ENCODE results near the gene BCL2L13. TPM values are rescaled to one million over a fixed set of nuclear protein-coding genes. Genes with fewer than 3 reads are reported as not detected.

The BCL2L13 gene
- total and polyA plus RNA-seq, 10 donors = 13.4 to 53.5 (median 35.9) TPM

- H3K4me1 ChIP-seq = peaks cover 0 to 16% (median 4%) of the 10 kb centered on the region in 6 donors
- TF ChIP-seq POLR2A (IDR thresholded peaks at IDR 0.05) (no peak), CTCF (IDR thresholded peaks at IDR 0.05 in 8 of 11, conservative IDR thresholded peaks at IDR 0.05 in 3 of 11) (no peak), POLR2AphosphoS5 (IDR thresholded peaks at IDR 0.05) (peak in 2 of 3 donors; percentile 15 to 37)
- no peak overlapping the region for H3K4me3 ChIP-seq
- H3K36me3 ChIP-seq = peaks cover 0 to 92% (median 36%) of the 10 kb centered on the region in 6 donors
- 77 to 87% (median 84%) methylated on average over 20 to 25 of the region's 25 CpGs for WGBS, 5 donors
- H3K27ac ChIP-seq = no peak overlapping the region
- DNase-seq = peak; percentile 68
- H3K27me3 ChIP-seq (replicated peaks in 1 of 7) = no peaks in the 10 kb centered on the region
- H3K9me3 ChIP-seq = no peaks in the 10 kb centered on the region
- intact Hi-C loops (cut with DNase I; ENCODE audit: low total_unique reads) = loop anchor here (10.0 kb wide), 2 partner anchors 51 to 331 kb away; partner anchors contain the start of gene PEX26
These were observed 105.3 kb downstream of the BCL2L13 start for GRCh38 chr22:17743661-17744411.

- TF ChIP-seq POLR2AphosphoS5 (IDR thresholded peaks at IDR 0.05) (no peak), POLR2A (IDR thresholded peaks at IDR 0.05) (no peak), CTCF (IDR thresholded peaks at IDR 0.05 in 8 of 11, conservative IDR thresholded peaks at IDR 0.05 in 3 of 11) (no peak)
These were observed 105.9 kb downstream of the BCL2L13 start for GRCh38 chr22:17744430-17744829.

GRCh38 chr22:17746916-17747315 is 108.4 kb downstream of the BCL2L13 start:
- no peaks in the 10 kb centered on the region for H3K9me3 ChIP-seq
- peaks cover 0 to 16% (median 4%) of the 10 kb centered on the region in 6 donors for H3K4me1 ChIP-seq
- TF ChIP-seq POLR2AphosphoS5 (IDR thresholded peaks at IDR 0.05) (no peak), POLR2A (IDR thresholded peaks at IDR 0.05) (no peak), CTCF (IDR thresholded peaks at IDR 0.05 in 8 of 11, conservative IDR thresholded peaks at IDR 0.05 in 3 of 11) (no peak)
- H3K36me3 ChIP-seq = peaks cover 0 to 76% (median 31%) of the 10 kb centered on the region in 6 donors
- no peaks in the 10 kb centered on the region for H3K27me3 ChIP-seq (replicated peaks in 1 of 7)
- no peak overlapping the region for H3K4me3 ChIP-seq
- WGBS, 5 donors = 94 to 97% (median 97%) methylated on average over 10 of the region's 10 CpGs
- intact Hi-C loops (cut with DNase I; ENCODE audit: low total_unique reads) = loop anchor here (10.0 kb wide), 2 partner anchors 48 to 328 kb away; partner anchors contain the start of gene PEX26
- H3K27ac ChIP-seq = no peak overlapping the region
- peak; percentile 62 for DNase-seq

More at GRCh38 chr22:17744430-17744829, 105.9 kb downstream of the BCL2L13 start:
- Histone ChIP-seq H3K27me3 (replicated peaks in 1 of 7) (no peaks in the 10 kb centered on the region), H3K36me3 (peaks cover 0 to 92% (median 33%) of the 10 kb centered on the region in 6 donors), H3K27ac (no peak overlapping the region), H3K4me3 (no peak overlapping the region), H3K9me3 (no peaks in the 10 kb centered on the region), H3K4me1 (peaks cover 0 to 16% (median 4%) of the 10 kb centered on the region in 6 donors)
- 77 to 100% (median 92%) methylated on average over 5 to 7 of the region's 7 CpGs for WGBS, 5 donors
- DNase-seq = peak; percentile 49
- intact Hi-C loops (cut with DNase I; ENCODE audit: low total_unique reads) = loop anchor here (10.0 kb wide), 2 partner anchors 50 to 330 kb away; partner anchors contain the start of gene PEX26

Measured in spleen (tissue), 11 donors.